LNCaP clone FGC (cell line): ENCODE results near the gene CDKL4.

Experiments
- DNase-seq: peaks from one replicate; pipeline ENCODE4 v3.0.0-alpha.2; 2011; ENCODE audit warnings: low read depth
- H3K4me3 ChIP-seq: 2 replicates; pipeline ENCODE4 v1.5.1; 2011; ENCODE audit warnings: mild to moderate bottlenecking, low read depth, low read length, control low read depth
- CTCF ChIP-seq: IDR thresholded peaks from 2 replicates; pipeline ENCODE4 v1.5.1; 2012; ENCODE audit warnings: mild to moderate bottlenecking; ENCODE audit not compliant: control insufficient read depth, insufficient read depth; ENCODE audit errors: extremely low read depth

Gene CDKL4

GRCh38 chr2:39153312-39153711 is 90.5 kb downstream of the CDKL4 start:
- no peak for TF ChIP-seq CTCF

GRCh38 chr2:39152504-39152903 is 91.3 kb downstream of the CDKL4 start:
- no peak overlapping the region for H3K4me3 ChIP-seq
- no peak for TF ChIP-seq CTCF
- DNase-seq: no peak

More at GRCh38 chr2:39153312-39153711, 90.5 kb downstream of the CDKL4 start:
- DNase-seq: no peak
- no peak overlapping the region for H3K4me3 ChIP-seq

GRCh38 chr2:39150890-39151497 is 92.8 kb downstream of the CDKL4 start:
- TF ChIP-seq CTCF: no peak
- DNase-seq: no peak

GRCh38 chr2:39150102-39150562 is 93.6 kb downstream of the CDKL4 start:
- no peak overlapping the region for H3K4me3 ChIP-seq
- DNase-seq: no peak
- no peak for TF ChIP-seq CTCF

More at GRCh38 chr2:39150890-39151497, 92.8 kb downstream of the CDKL4 start:
- H3K4me3 ChIP-seq: no peak overlapping the region

GRCh38 chr2:39146630-39147029 is 97.1 kb downstream of the CDKL4 start:
- no peak overlapping the region for H3K4me3 ChIP-seq
- no peak for TF ChIP-seq CTCF
- no peak for DNase-seq

- DNase-seq: no peak
- no peak overlapping the region for H3K4me3 ChIP-seq
- TF ChIP-seq CTCF: no peak
Measured at GRCh38 chr2:39145906-39146421, 97.8 kb downstream of the CDKL4 start.

GRCh38 chr2:39144416-39144815 is 99.4 kb downstream of the CDKL4 start:
- H3K4me3 ChIP-seq: no peak overlapping the region
- DNase-seq: no peak
- no peak for TF ChIP-seq CTCF
